ENCODE results near the gene CCDC126.

DNA sequence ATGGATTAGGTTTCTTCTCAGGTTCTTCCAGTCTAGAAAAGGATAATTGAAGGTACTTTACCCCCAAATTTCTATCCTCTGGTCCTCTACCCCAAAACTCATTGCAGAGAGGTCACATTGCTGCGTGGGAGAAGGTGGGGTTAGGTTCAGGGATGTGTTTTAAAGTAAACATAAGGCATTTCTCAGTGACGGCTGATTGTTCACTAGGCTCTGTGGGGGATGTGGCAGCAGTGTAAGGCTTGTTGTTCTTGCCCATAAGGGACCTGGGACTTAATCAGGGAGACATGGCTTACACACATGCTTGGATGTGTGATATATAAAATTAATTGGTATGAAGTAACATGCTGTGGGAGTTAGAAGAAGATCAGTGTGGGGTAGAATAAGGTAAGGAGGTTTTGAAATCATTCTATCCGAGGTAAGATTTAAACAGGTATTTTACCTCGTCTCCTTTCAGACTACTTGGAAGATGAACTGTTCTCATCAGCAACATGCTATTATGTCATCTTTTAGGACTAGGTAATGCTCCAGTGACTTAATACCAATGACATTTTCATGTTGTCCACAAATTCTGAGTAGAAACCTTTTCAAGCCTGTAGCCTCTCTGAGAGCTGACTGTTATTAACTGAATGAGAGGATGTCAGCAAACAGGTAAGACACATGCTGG lies 6.6 kb downstream of the CCDC126 start:
- TF ChIP-seq POLR2A (IDR thresholded peaks at IDR 0.05): no peak
- TF ChIP-seq, protein P1, sequence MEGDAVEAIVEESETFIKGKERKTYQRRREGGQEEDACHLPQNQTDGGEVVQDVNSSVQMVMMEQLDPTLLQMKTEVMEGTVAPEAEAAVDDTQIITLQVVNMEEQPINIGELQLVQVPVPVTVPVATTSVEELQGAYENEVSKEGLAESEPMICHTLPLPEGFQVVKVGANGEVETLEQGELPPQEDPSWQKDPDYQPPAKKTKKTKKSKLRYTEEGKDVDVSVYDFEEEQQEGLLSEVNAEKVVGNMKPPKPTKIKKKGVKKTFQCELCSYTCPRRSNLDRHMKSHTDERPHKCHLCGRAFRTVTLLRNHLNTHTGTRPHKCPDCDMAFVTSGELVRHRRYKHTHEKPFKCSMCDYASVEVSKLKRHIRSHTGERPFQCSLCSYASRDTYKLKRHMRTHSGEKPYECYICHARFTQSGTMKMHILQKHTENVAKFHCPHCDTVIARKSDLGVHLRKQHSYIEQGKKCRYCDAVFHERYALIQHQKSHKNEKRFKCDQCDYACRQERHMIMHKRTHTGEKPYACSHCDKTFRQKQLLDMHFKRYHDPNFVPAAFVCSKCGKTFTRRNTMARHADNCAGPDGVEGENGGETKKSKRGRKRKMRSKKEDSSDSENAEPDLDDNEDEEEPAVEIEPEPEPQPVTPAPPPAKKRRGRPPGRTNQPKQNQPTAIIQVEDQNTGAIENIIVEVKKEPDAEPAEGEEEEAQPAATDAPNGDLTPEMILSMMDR (IDR thresholded peaks at IDR 0.05): no peak
